Mesendoderm (in vitro differentiated cells): ENCODE measurements around the gene S100A7. TPM values are rescaled to one million over a fixed set of nuclear protein-coding genes. Genes with fewer than 3 reads are reported as not detected.

Source experiments
- DNase-seq: peaks from one replicate; pipeline ENCODE4 v3.0.0; 2013
- H2AK5ac ChIP-seq: 2 replicates; pipeline ENCODE4 v1.6.1; 2013; ENCODE audit warnings: low read length, inconsistent platforms
- H2BK120ac ChIP-seq: 2 replicates; pipeline ENCODE4 v1.6.1; 2013; ENCODE audit warnings: low read depth, mild to moderate bottlenecking, low read length, moderate library complexity, mixed read lengths
- H2BK15ac ChIP-seq: replicated peaks from 2 replicates; pipeline ENCODE4 v1.6.1; 2013; ENCODE audit warnings: low read depth, mild to moderate bottlenecking, moderate library complexity
- H2BK5ac ChIP-seq: 2 replicates; pipeline ENCODE4 v1.6.1; 2013; ENCODE audit warnings: low read length, inconsistent platforms
- H3K18ac ChIP-seq: 2 replicates; pipeline ENCODE4 v1.6.1; 2013; ENCODE audit warnings: mild to moderate bottlenecking, low read length, mixed read lengths
- H3K23ac ChIP-seq: one replicate; pipeline ENCODE4 v1.6.1; 2013; ENCODE audit warnings: low read length
- H3K27ac ChIP-seq: 2 replicates; pipeline ENCODE4 v1.5.1; 2013; ENCODE audit warnings: low read depth, mild to moderate bottlenecking, inconsistent platforms, low read length, moderate library complexity
- H3K27me3 ChIP-seq: 2 replicates; pipeline ENCODE4 v1.6.1; 2013; ENCODE audit warnings: low read length, control low read depth, mild to moderate bottlenecking, inconsistent platforms; ENCODE audit not compliant: insufficient read depth, poor library complexity
- H3K36me3 ChIP-seq: 2 replicates; pipeline ENCODE4 v1.6.1; 2013; ENCODE audit warnings: low read length, inconsistent platforms; ENCODE audit not compliant: control insufficient read depth, insufficient read depth
- H3K4ac ChIP-seq: one replicate; pipeline ENCODE4 v1.6.1; 2013; ENCODE audit warnings: low read depth, mild to moderate bottlenecking, low read length, moderate library complexity
- H3K4me1 ChIP-seq: 2 replicates; pipeline ENCODE4 v1.6.1; 2013; ENCODE audit warnings: low read depth, low read length, inconsistent platforms; ENCODE audit not compliant: control insufficient read depth
- H3K4me2 ChIP-seq: 2 replicates; pipeline ENCODE4 v1.6.1; 2013; ENCODE audit warnings: low read length
- H3K4me3 ChIP-seq: 2 replicates; pipeline ENCODE4 v1.5.1; 2013; ENCODE audit warnings: mild to moderate bottlenecking, low read length
- H3K56ac ChIP-seq: one replicate; pipeline ENCODE4 v1.6.1; 2013; ENCODE audit warnings: low read length
- H3K79me1 ChIP-seq: 2 replicates; pipeline ENCODE4 v1.6.1; 2013; ENCODE audit warnings: low read length, inconsistent platforms
- H3K79me2 ChIP-seq: 2 replicates; pipeline ENCODE4 v1.6.1; 2013; ENCODE audit warnings: mild to moderate bottlenecking, low read length; ENCODE audit not compliant: control insufficient read depth, insufficient read depth
- H3K9ac ChIP-seq: 2 replicates; pipeline ENCODE4 v1.6.1; 2013; ENCODE audit warnings: low read length, inconsistent platforms
- H4K5ac ChIP-seq: one replicate; pipeline ENCODE4 v1.6.1; 2013; ENCODE audit warnings: low read length
- H4K8ac ChIP-seq: one replicate; pipeline ENCODE4 v1.6.1; 2013; ENCODE audit warnings: low read depth, mild to moderate bottlenecking, control low read depth, low read length, moderate library complexity
- WGBS: extraction: QIAGEN DNeasy Blood & Tissue Kit; methylation state at CpG from one replicate; pipeline ENCODE4 v1.1.7; 2013; ENCODE audit warnings: low lambda C conversion rate, missing lambda C conversion rate; ENCODE audit not compliant: insufficient coverage; ENCODE audit errors: extremely low coverage; 5-methylcytosine and 5-hydroxymethylcytosine counted together
- polyA plus RNA-seq, 2 experiments: library from polyadenylated mRNA; stranded (reverse); fragments of 200-250 nt; gene quantifications; one replicate each; pipeline ENCODE4 v1.2.3, GENCODE V29; 2013

The S100A7 gene
- polyA plus RNA-seq (2013, experiment 1 of 2): not detected
- polyA plus RNA-seq (2013, experiment 2 of 2): not detected

GRCh38 chr1:153460551-153460950 is at the start of gene S100A7:
TSS of gene S100A7 (minus strand) at chr1:153460651. CDS start at chr1:153459013, 1,638 bp downstream.
- no peak for DNase-seq
- Histone ChIP-seq H3K27ac (no peak within 1 kb of the TSS), H2BK120ac (no peak within 1 kb of the TSS), H3K18ac (no peak within 1 kb of the TSS), H3K23ac (no peak within 1 kb of the TSS), H2AK5ac (no peak within 1 kb of the TSS), H3K56ac (no peak within 1 kb of the TSS), H3K4me2 (no peak within 1 kb of the TSS), H4K5ac (no peak within 1 kb of the TSS), H3K4me1 (no peaks in the 10 kb centered on the region), H3K79me1 (no peaks in the 10 kb centered on the region), H2BK5ac (no peak within 1 kb of the TSS), H2BK15ac (no peak within 1 kb of the TSS), H3K4ac (no peak within 1 kb of the TSS), H3K9ac (no peak within 1 kb of the TSS), H4K8ac (no peak within 1 kb of the TSS), H3K79me2 (no peaks in the 10 kb centered on the region), H3K4me3 (no peak within 1 kb of the TSS), H3K36me3 (no peaks in the 10 kb centered on the region), H3K27me3 (no peaks in the 10 kb centered on the region)
- WGBS: no CpG with 5 or more reads among the region's 4 CpGs

- no peak for DNase-seq
- no peak overlapping the region for H3K4me2 ChIP-seq
These were observed 49.4 kb upstream of the S100A7 start for GRCh38 chr1:153509729-153510354.

GRCh38 chr1:153509036-153509435 is 48.6 kb upstream of the S100A7 start:
- Histone ChIP-seq H3K4me1 (no peaks in the 10 kb centered on the region), H3K79me2 (no peaks in the 10 kb centered on the region), H2BK15ac (no peak overlapping the region), H3K36me3 (no peaks in the 10 kb centered on the region), H2BK120ac (no peak overlapping the region), H3K4me3 (no peak overlapping the region), H3K4ac (no peak overlapping the region), H2AK5ac (no peak overlapping the region), H3K27ac (no peak overlapping the region), H3K23ac (no peak overlapping the region), H3K9ac (no peak overlapping the region), H3K18ac (no peak overlapping the region), H3K56ac (no peak overlapping the region), H4K5ac (no peak overlapping the region), H3K4me2 (no peak overlapping the region), H2BK5ac (no peak overlapping the region), H3K27me3 (no peaks in the 10 kb centered on the region), H3K79me1 (no peaks in the 10 kb centered on the region), H4K8ac (no peak overlapping the region)
- WGBS: no CpG with 5 or more reads among the region's 3 CpGs
- DNase-seq: no peak

More at GRCh38 chr1:153509729-153510354, 49.4 kb upstream of the S100A7 start:
- H2BK5ac ChIP-seq: no peak overlapping the region
- no peaks in the 10 kb centered on the region for H3K27me3 ChIP-seq
- no peak overlapping the region for H2BK15ac ChIP-seq
- no peak overlapping the region for H3K18ac ChIP-seq
- H3K79me1 ChIP-seq: no peaks in the 10 kb centered on the region
- H3K79me2 ChIP-seq: no peaks in the 10 kb centered on the region
- no peak overlapping the region for H3K4me3 ChIP-seq
- no peak overlapping the region for H3K23ac ChIP-seq
- no peak overlapping the region for H3K27ac ChIP-seq
- H3K4ac ChIP-seq: no peak overlapping the region
- no peak overlapping the region for H3K56ac ChIP-seq
- no peak overlapping the region for H2AK5ac ChIP-seq
- H3K36me3 ChIP-seq: no peaks in the 10 kb centered on the region
- H4K5ac ChIP-seq: no peak overlapping the region
- no peak overlapping the region for H2BK120ac ChIP-seq
- H4K8ac ChIP-seq: no peak overlapping the region
- WGBS: no CpG with 5 or more reads among the region's 4 CpGs
- no peak overlapping the region for H3K9ac ChIP-seq
- no peaks in the 10 kb centered on the region for H3K4me1 ChIP-seq

- no peak for DNase-seq
- Histone ChIP-seq H3K9ac (no peak overlapping the region), H3K23ac (no peak overlapping the region), H3K4me1 (no peaks in the 10 kb centered on the region), H2AK5ac (no peak overlapping the region), H3K79me1 (no peaks in the 10 kb centered on the region), H3K27me3 (no peaks in the 10 kb centered on the region), H4K8ac (no peak overlapping the region), H2BK120ac (no peak overlapping the region), H3K56ac (peak overlapping the region; percentile 22), H3K27ac (no peak overlapping the region), H2BK5ac (no peak overlapping the region), H3K18ac (no peak overlapping the region), H3K4me3 (no peak overlapping the region), H3K79me2 (no peaks in the 10 kb centered on the region), H3K36me3 (no peaks in the 10 kb centered on the region), H4K5ac (no peak overlapping the region), H3K4me2 (no peak overlapping the region), H2BK15ac (no peak overlapping the region), H3K4ac (no peak overlapping the region)
- no CpG with 5 or more reads among the region's 11 CpGs for WGBS
These were observed 47.6 kb upstream of the S100A7 start for GRCh38 chr1:153507926-153508583.

- no peak overlapping the region for H3K56ac ChIP-seq
- H3K4ac ChIP-seq: no peak overlapping the region
- no peak overlapping the region for H4K8ac ChIP-seq
- H3K27me3 ChIP-seq: no peaks in the 10 kb centered on the region
- H3K4me2 ChIP-seq: no peak overlapping the region
- no peak overlapping the region for H4K5ac ChIP-seq
- no peak overlapping the region for H2BK5ac ChIP-seq
- H3K9ac ChIP-seq: no peak overlapping the region
- no peaks in the 10 kb centered on the region for H3K79me1 ChIP-seq
- no peak overlapping the region for H3K23ac ChIP-seq
- no peaks in the 10 kb centered on the region for H3K36me3 ChIP-seq
- H2BK15ac ChIP-seq: no peak overlapping the region
- no CpG with 5 or more reads among the region's 7 CpGs for WGBS
- no peaks in the 10 kb centered on the region for H3K4me1 ChIP-seq
- no peak overlapping the region for H3K27ac ChIP-seq
- no peaks in the 10 kb centered on the region for H3K79me2 ChIP-seq
- H3K18ac ChIP-seq: no peak overlapping the region
- no peak for DNase-seq
- H2AK5ac ChIP-seq: no peak overlapping the region
- H3K4me3 ChIP-seq: no peak overlapping the region
- H2BK120ac ChIP-seq: no peak overlapping the region
These were observed 46.5 kb upstream of the S100A7 start for GRCh38 chr1:153506831-153507413.
